GM15510 (cell line): ENCODE results near the gene B4GALT1.

ENCODE experiments used
- POLR2A ChIP-seq: IDR thresholded peaks from 3 replicates; pipeline ENCODE4 v1.6.1; 2011; ENCODE audit warnings: borderline replicate concordance; ENCODE audit not compliant: insufficient read length; ENCODE audit errors: extremely low read depth

The B4GALT1 gene

DNA sequence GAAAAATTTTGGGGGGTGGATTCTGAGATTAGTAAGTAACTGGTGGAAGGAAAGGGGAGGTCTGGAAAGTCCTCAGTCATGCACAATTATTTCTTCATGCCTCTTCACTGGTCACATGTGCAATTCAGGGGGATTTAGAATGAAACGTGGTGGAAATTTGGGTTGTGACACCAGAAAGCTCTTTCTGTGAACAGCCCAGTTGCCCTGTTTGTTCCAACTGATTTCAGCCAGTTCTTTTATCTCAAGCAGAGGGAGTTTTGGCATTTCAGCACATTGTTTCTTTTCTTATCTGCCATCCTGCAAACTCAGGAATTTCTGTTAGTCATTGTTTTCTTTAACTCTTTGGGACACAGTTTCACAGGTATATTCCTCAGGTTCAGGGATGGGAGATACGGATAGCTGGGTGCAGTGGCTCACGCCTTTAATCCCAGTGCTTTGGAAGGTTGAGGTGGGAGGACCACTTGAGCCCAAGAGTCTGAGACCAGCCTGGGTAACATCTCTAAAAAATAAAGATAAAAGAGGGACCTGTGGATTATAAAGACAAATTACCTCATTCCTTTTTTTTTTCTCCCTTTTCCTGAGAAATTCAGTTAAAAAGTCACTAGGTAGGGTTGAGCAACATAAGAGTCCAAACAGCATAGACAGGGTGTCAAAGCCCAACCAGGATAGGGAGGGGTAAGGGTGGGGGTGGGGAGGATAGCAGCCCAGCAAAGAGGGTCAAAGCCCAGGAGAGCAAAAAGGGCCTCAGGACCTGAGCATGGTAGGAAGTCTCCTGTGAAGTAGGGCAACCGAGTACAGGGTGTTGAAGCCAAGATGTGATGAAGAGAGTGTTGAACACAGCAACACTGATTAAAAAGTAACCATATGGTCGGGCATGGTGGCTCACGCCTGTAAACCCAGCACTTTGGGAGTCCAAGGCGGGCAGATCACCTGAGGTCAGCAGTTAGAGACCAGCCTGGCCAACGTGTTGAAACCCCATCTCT, 5.4 kb upstream of the B4GALT1 start:
- TF ChIP-seq POLR2A = no peak

DNA sequence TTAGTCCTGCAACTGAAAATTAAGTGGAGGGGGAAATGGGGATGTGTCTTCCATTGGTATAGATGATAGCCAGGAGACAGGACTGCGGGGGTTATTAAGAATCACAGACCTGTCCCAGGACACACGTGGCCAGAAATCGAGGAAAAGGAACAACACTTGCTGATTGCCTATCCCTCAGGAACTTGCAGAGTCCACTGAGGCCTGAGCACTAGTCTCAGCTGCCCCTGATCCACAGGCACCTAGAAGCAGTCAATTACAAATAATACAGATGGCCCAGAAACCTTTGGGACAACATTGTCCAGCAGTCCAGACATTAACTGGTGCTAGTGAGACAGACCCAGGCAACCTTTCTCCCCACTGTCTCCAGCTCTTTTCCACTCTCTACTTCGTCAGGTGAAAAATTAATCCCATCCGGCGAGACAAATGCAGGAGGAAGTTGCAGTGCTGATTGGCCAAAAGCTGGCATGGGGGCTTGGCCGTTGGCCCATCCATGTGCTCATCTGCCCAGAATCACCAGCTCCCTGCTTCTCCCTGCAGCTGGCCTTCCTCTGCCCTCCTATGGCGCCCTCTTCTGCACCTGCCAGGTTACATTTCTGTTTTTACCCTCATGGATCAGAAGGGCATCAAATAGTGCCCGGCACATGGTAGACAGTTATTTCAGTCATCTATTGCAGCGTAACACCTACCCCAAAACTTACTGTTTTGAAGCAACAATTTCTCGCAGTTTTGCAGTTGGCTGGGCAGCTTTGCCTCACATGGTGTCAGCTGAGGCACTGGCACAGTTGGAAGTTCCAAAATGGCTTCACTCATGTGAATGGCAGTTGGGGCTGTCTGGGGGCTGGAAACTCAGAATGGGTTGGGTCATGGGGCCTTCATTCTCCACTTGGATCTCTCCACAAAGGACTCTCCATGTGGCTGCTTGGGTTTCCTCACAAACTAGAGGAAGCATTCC, 3.6 kb upstream of the B4GALT1 start:
- TF ChIP-seq POLR2A = no peak

DNA sequence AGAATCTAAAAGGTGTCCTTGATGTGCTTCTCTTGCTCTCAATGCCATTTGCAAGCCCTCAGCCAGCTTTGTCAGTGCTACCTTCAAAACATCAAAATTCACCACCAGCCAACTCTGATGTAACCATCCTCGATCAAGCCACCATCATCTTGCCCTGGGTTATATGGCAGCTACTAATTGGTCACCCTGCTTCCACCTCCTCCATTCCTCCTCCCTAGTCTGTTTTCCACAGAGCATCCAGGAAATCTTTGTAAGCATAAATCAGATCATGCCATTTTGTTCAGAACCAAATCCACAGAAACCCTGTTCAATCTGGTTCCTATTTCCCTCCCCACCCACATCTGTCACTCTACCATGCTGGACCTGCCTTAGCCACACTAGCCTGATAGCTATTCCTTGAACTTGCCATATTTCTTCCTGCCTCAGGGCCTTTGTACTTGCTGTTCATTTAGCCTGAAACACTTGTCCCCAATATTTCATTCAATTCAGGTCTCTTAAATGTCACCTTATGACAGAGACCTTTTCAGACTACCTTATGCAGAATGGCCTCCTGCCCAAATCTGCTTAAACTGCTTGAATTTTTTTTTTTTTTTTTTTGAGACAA, 1.9 kb upstream of the B4GALT1 start:
- no peak for TF ChIP-seq POLR2A

DNA sequence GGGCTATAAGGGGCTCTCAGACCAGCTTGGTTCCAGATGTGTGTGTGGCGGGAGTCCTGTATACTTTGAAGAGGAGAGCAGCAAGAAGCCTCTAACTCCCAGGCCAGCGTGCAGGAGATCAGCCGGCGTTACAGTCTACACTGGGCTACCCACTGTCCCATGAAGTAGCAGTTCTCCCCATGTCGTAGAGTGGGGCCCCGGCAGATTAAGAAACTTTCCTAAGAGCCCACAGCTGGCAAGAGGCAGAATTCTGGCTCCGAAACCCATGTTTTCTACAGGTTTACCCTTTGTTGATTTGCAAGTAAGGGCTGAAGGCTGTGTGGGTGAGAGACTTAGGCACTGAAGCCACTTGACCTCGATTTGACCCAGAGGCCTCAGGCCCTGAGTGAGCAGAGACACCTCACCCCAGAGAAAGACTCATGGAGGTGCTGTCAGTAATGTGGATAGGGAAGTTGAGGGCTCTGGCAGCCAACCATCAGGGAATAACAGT, 881 bp upstream of the B4GALT1 start:
- no peak for TF ChIP-seq POLR2A

DNA sequence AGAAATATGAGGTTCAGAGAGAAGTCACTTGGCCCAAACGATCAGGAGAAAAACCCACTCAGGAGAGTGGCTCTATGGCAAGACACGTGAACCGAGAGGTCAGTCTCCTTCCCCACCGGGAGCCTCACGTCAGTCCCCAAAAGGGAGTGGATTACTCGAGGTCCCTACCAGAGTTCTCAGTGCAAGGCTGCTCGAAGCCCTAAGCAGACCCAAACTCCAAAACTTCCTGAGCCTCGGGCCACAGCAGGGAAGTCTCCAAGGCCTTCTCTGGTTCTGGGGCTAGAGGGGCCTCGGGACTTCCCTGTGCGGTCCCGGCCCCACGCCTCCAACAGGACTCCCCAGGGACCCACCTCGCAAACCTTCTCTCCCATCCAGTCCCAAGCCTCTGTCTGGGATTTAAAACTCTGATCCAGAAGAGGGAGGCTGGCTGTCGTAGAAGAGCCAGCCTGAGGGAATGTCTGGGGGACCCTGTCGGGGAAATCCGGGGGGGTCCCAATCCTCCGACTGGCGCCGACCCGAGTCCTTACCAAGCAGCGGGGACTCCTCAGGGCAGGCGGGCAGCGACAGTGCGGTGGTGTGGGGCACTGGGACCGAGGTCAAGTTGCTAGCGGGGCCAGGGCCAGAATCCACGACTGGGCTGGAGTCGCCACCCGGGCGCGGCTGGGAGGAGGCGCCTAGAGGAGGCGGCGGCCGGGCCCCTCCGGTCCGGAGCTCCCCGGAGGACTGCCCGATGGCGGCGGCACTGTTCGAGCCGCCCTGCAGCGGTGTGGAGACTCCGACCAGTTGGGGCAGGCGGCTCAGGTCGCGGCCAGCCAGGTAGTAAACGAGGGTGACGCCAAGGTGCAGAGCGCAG, 679 bp downstream of the B4GALT1 start:
- TF ChIP-seq POLR2A = no peak

DNA sequence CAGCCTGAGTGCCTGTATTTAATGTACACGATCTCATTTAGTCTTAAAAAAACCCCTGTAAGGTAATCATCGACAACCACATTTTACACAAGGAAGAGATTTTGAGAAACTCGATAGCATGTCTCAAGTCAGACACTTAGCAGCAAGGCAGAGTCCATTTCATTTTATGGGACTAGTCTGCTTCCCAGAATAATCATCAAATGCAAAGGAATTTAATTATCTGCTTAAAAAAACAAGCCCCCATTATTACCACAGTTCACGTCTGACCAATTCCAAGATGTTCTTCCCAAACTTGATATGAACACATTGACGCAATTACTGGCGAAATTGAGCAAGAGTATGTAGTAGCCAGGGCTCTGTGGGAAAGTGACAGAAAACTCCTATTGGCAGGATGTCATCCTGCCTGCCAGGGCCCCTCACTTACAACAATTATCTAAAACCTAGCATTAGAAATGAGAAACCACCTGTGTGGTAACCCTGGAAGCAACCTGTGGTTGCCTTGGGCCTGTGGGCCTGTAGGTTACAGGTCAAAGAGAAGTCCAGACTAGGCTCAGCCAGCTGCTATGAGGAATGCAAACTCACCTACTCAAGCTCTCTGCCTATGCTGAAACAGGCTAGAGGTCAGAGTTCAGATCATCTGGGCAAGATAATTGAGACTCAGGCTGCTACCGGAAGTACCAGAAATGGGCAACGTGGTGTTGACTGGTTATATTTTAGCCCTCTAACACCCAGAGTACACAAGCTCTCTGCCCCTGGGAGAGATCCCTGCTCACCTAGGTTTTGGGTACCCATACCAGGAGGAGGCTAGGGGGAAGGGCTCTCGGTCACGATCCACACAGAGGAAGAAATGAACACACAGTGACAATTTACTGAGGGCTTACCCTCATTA, 1.6 kb downstream of the B4GALT1 start:
- TF ChIP-seq POLR2A = peak; percentile 48

DNA sequence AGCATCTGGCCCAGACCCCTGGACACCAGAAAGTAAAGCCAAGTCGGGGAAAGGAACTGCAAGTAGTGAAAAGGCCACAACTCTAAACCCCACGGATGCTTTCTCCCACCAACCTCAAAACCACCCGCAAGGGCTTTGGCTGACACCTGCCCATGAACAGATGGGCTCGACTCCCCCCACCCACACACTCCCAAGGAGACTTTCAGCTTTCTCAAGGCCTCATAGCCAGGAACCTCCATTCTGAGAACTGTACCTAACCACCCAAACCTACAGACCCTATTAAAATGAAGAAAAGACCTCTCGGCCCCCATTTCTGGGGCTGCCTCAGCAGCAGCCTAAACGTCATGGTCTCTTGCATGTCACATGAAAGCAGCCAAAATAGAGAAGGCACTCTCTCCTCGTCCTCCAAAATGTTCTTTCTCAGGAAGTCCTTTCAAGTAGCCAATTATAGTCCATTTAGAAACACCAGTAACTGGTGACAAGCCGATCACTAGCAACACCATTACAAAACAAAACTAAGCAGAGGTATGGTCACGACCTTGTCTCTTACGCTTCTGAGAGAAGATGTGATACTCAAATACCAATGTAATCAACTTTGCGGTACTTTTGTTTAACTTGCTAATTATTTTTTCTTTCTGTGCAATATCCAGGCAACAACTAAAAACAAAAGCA, 2.9 kb downstream of the B4GALT1 start:
- no peak for TF ChIP-seq POLR2A

DNA sequence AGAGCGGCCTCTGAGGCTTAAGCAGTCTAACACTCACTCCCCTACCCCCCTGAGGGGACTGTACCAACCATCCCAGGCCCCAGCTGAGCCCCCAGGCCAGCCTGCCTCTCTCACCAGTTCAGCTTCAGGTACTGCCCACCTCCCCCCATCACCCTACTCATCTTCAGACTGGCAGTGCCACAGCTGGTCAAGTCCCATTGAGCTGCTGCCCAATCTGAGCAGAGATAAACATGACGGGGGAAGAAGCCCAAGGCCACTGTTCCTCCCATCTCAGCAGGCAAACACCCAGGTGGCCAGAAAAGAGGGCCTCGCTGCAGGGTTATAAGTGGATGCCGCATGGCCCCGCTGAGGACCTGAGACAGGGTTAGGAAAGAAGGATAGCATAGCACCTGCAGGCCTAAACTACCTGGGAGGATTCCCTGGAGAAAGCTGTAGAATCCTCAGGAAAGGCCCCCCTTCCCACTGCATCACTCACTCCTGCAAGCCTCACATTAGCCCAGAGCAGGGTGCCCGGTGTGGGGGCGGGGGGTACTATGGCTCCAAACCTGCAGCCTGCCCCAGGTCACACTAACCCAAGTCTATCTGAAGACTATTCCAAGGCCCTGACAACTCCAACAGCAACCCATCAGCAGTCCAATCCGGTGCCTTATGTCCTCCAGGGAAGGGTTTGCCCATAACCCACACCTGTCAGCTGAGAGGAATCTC, 3.6 kb downstream of the B4GALT1 start:
- TF ChIP-seq POLR2A = no peak

DNA sequence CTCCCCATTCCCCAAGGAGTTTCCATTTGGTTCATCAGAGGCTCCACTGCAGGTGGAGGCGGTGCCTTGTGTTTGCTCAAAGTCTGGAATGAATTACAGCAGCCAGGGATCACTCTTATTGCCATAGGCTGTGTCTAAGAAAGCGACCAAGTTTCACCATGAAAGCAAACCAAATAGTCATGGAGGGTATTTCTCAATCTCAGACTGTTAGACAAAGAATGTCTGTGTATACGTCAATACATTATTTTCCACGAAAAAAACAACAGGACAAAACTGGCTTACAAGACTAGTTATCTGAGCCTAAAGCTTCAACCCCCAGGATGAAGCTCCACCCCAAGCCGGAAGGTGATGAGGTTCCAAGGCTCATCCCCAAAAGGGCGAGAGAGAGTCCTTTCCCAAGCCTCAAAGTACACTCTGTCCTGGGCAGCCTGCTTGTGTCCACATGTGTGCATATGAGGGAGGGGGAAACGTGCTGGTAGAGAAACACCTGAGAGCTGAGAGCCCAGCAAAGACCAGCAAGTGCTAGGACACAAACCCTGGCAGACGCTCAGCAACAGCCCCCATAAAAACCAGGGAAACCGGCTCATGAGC, 4.3 kb downstream of the B4GALT1 start:
- no peak for TF ChIP-seq POLR2A

DNA sequence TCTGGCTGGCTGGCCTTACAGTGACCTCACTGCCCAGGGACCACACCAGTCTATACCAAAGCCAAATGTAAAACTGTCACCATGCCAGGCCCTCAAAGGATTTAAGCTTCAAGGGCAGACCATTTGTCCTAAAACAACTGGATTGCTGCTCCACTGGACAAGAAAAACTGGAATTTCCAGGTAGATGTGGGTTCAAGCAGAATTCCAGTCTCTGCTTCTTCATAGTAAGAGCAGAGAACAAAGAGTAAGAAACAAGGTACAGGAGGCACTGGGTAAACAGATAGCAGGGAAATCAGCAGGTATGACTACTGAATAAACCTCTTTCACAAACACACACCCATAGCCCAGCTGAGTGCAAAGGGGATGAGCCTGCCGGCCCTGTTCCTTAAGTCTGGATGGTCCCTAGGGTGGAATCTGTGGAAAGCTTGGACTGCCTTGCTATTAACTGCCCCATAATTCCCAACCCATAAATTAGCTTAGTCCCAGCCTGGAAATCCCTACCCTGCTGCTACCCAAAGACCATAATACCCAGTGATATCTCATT, 5.5 kb downstream of the B4GALT1 start:
- no peak for TF ChIP-seq POLR2A

DNA sequence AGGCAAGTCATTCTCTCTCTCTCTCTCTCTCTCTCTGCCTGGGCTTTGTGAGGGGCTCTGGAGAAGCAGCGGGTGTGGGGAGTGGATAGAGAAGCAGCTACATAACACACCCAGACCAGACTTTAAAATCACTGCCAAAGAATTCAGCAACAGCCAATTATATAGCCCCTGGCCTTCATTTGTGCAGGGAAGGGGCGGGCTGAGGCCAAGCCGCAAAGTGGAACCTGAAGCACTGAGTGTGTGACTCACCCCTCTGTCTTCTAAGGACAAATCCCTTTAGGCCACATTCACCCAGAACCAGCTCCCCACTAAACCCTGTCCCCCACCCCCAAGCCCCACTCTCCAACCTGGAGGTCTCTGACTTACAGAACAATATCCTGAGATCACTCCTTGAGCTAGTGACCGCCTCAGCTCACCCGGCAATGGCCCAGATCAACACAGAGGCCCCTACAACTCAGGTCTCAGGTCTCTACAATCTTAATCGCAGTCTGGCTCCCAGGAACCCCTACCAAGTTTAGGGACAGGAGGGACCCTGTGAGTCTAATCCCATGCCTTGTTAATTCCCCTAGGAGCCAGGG, 6.0 kb downstream of the B4GALT1 start:
- no peak for TF ChIP-seq POLR2A
